HepG2 (cell line): Measurements from ENCODE around the gene MUC13. TPM values are rescaled to one million over a fixed set of nuclear protein-coding genes. Genes with fewer than 3 reads are reported as not detected.

Source experiments
- ATAC-seq: fragments of 200-7000 bp; cut with Tn5 transposase; 3 replicates; pipeline ENCODE4 v1.9.1; 2020; ENCODE audit warnings: mild to moderate bottlenecking, moderate library complexity
- BruUV-seq: library from RNA; stranded (reverse); fragments of 400-500 nt; replicated peaks from 2 replicates; lab custom pipeline; 2021; lab: Mats Ljungman, UMichigan
- CTCF ChIA-PET: fragments of 300-600 bp; formaldehyde crosslinking; extraction: SDS; loops from one replicate; lab custom pipeline; 2021; ENCODE audit warnings: low total read pairs, inconsistent platforms, low intra/inter-chr PET ratio; lab: Yijun Ruan, JAX
- POLR2A ChIA-PET: fragments of 350-600 bp; sonication (Branson Sonifier 250); formaldehyde crosslinking; loops from one replicate; lab custom pipeline; 2020; ENCODE audit warnings: antibody characterized with exemption, inconsistent platforms; lab: Yijun Ruan, JAX
- DNase-seq: peaks from one replicate; pipeline ENCODE4 v3.0.0-alpha.2; 2015; ENCODE audit warnings: low spot score
- FAIRE-seq: peaks from 3 replicates; lab custom pipeline; 2011; peaks lifted over from hg19 to GRCh38; lab: Jason Lieb, UNC
- H2AFZ ChIP-seq: one replicate; pipeline ENCODE4 v1.6.1; 2011; ENCODE audit warnings: low read length, inconsistent platforms
- H3K27ac ChIP-seq: fragments of 300-600 bp; 3 replicates; pipeline ENCODE4 v1.8.0; 2011; ENCODE audit warnings: mixed run types, mild to moderate bottlenecking, mixed read lengths, low read length, inconsistent platforms; ENCODE audit not compliant: insufficient read depth; ENCODE audit errors: extremely low read length
- H3K27me3 ChIP-seq, 2 experiments: fragments of 200-600 bp in 1 of 2; 2 replicates in 1 of 2; 3 replicates in 1 of 2; pipeline versions ENCODE4 v1.6.0 to v1.8.0; 2011; ENCODE audit warnings: low read length in 2 of 2, mild to moderate bottlenecking in 2 of 2, moderate library complexity in 2 of 2, inconsistent platforms in 1 of 2; ENCODE audit not compliant: insufficient read depth in 2 of 2, control insufficient read depth in 1 of 2
- H3K36me3 ChIP-seq, 2 experiments: fragments of 200-600 bp in 1 of 2; replicated peaks in 1 of 2; 2 replicates in 1 of 2; 3 replicates in 1 of 2; pipeline versions ENCODE4 v1.5.1 to v1.8.0; 2011; ENCODE audit warnings: low read length in 2 of 2, inconsistent platforms in 1 of 2; ENCODE audit not compliant: insufficient read depth in 2 of 2, control insufficient read depth in 1 of 2
- H3K4me1 ChIP-seq: 2 replicates; pipeline ENCODE4 v1.5.1; 2012; ENCODE audit warnings: low read length, inconsistent platforms; ENCODE audit not compliant: insufficient read depth
- H3K4me2 ChIP-seq: 2 replicates; pipeline ENCODE4 v1.6.0; 2011; ENCODE audit warnings: low read depth, low read length, inconsistent platforms
- H3K4me3 ChIP-seq, 3 experiments: fragments of 200-600 bp in 1 of 3; sonication (generic), shearing (Covaris generic) in 1 of 3; replicated peaks in 1 of 3; 2 replicates each; pipeline ENCODE4 v1.5.1; 2011 to 2016; ENCODE audit warnings: low read length in 3 of 3, inconsistent platforms in 2 of 3, low read depth in 2 of 3, mild to moderate bottlenecking in 2 of 3, control low read depth in 1 of 3, mixed read lengths in 1 of 3; ENCODE audit not compliant: insufficient read depth in 1 of 3
- H3K79me2 ChIP-seq: one replicate; pipeline ENCODE4 v1.6.1; 2011; ENCODE audit warnings: low read length, inconsistent platforms; ENCODE audit not compliant: insufficient read depth
- H3K9ac ChIP-seq: 2 replicates; pipeline ENCODE4 v1.6.0; 2011; ENCODE audit warnings: mild to moderate bottlenecking, low read depth, low read length, inconsistent platforms; ENCODE audit not compliant: insufficient read depth
- H3K9me3 ChIP-seq: 2 replicates; pipeline ENCODE4 v1.5.1; 2012; ENCODE audit warnings: mild to moderate bottlenecking, low read length
- H4K20me1 ChIP-seq: 2 replicates; pipeline ENCODE4 v1.6.0; 2011; ENCODE audit warnings: inconsistent platforms, mild to moderate bottlenecking, low read length, moderate library complexity; ENCODE audit not compliant: insufficient read depth
- CEBPG ChIP-seq: IDR thresholded peaks from 2 replicates; pipeline ENCODE4 v1.6.1; 2016
- CHCHD3 ChIP-seq: sonication (generic); formaldehyde crosslinking; IDR thresholded peaks from 2 replicates; pipeline ENCODE4 v1.8.0; 2022; ENCODE audit warnings: mild to moderate bottlenecking, missing genetic modification reagents, moderate library complexity
- EHMT2 ChIP-seq: fragments of 200-600 bp; sonication (generic); IDR thresholded peaks from 2 replicates; pipeline ENCODE4 v1.7.0; 2017; ENCODE audit warnings: antibody characterized with exemption, low read depth, low read length, borderline replicate concordance
- GATAD1 ChIP-seq: IDR thresholded peaks from 2 replicates; pipeline ENCODE4 v1.6.1; 2016; ENCODE audit warnings: missing genetic modification reagents, missing compliant biosample characterization
- HDAC1 ChIP-seq: sonication (generic); formaldehyde crosslinking; IDR thresholded peaks from 2 replicates; pipeline ENCODE4 v1.5.1; 2020; ENCODE audit warnings: mild to moderate bottlenecking, missing genetic modification reagents
- NR2F6 ChIP-seq, 2 experiments: IDR thresholded peaks; 2 replicates each; pipeline ENCODE4 v1.6.1; 2016; ENCODE audit warnings: antibody characterized with exemption in 1 of 2, mild to moderate bottlenecking in 1 of 2
- PATZ1 ChIP-seq: sonication (generic); formaldehyde crosslinking; IDR thresholded peaks from 2 replicates; pipeline ENCODE4 v1.4.0; 2020; ENCODE audit warnings: missing genetic modification reagents
- PTBP1 ChIP-seq: fragments of 200-400 bp; formaldehyde crosslinking; IDR thresholded peaks from 2 replicates; pipeline ENCODE4 v1.6.1; 2018; ENCODE audit warnings: low read length, low read depth; ENCODE audit not compliant: poor library complexity, severe bottlenecking
- SMC3 ChIP-seq: IDR thresholded peaks from 2 replicates; pipeline ENCODE4 v1.6.1; 2011; ENCODE audit warnings: low read length, improper control_type of control experiment
- SRSF4 ChIP-seq: fragments of 200-400 bp; formaldehyde crosslinking; IDR thresholded peaks from one replicate; pipeline ENCODE4 v1.6.1; 2018; ENCODE audit warnings: mild to moderate bottlenecking, low read depth, low read length, moderate library complexity; ENCODE audit not compliant: poor library complexity, severe bottlenecking
- TBL1XR1 ChIP-seq: fragments of 150-350 bp; IDR thresholded peaks from 2 replicates; pipeline ENCODE4 v1.6.1; 2014; ENCODE audit warnings: borderline replicate concordance, low read length; ENCODE audit not compliant: partially characterized antibody
- THAP9 ChIP-seq: sonication (generic); formaldehyde crosslinking; IDR thresholded peaks from 2 replicates; pipeline ENCODE4; 2020; ENCODE audit warnings: missing genetic modification reagents, mild to moderate bottlenecking, borderline replicate concordance
- ZBTB14 ChIP-seq: sonication (generic); formaldehyde crosslinking; IDR thresholded peaks from 2 replicates; pipeline ENCODE4 v1.4.0; 2020; ENCODE audit warnings: missing genetic modification reagents
- ZNF224 ChIP-seq: sonication (generic); formaldehyde crosslinking; IDR thresholded peaks from 2 replicates; pipeline ENCODE4 v1.5.0; 2020; ENCODE audit warnings: mild to moderate bottlenecking, missing genetic modification reagents
- ZNF558 ChIP-seq: sonication (generic); formaldehyde crosslinking; IDR thresholded peaks from 2 replicates; pipeline ENCODE4 v1.9.0; 2022; ENCODE audit warnings: mild to moderate bottlenecking, missing genetic modification reagents, borderline replicate concordance
- WGBS: methylation state at CpG from one replicate; pipeline ENCODE4 v1.1.6; 2017; ENCODE audit warnings: low lambda C conversion rate; 5-methylcytosine and 5-hydroxymethylcytosine counted together
- in situ Hi-C: cut with HindIII; loops from 2 replicates; pipeline ENCODE4 v1.10.0; 2017; ENCODE audit warnings: low pct_unique_long_range_greater_than_20kb; ENCODE audit not compliant: extremely low pct_ligation_motif_present
- intact Hi-C: fragments of 100-400 bp; cut with micrococcal nuclease; formaldehyde crosslinking; loops from one replicate; pipeline ENCODE4 v1.10.0; 2022; ENCODE audit not compliant: unreplicated experiment
- polyA plus RNA-seq, 8 experiments: library from polyadenylated mRNA; depleted of rRNA in 3 of 8; stranded (reverse) in 7 of 8; unstranded in 1 of 8; fragments of >200 nt; fragmentation: Illumina TruSeq in 4 of 8; extraction: Trizol in 4 of 8; gene quantifications; 2 replicates each; pipeline versions ENCODE4 v1.2.1 to v1.2.3, GENCODE V29; 2011 to 2016; ENCODE audit warnings: low read depth in 4 of 8, missing spikeins in 1 of 8, mixed read lengths in 1 of 8; ENCODE audit not compliant: insufficient read depth in 1 of 8
- total RNA-seq, 5 experiments: library from RNA; depleted of rRNA; stranded (reverse); fragments of >200 nt; fragmentation: Illumina TruSeq; extraction: Trizol; gene quantifications; 2 replicates each; pipeline ENCODE4 v1.2.3, GENCODE V29; 2016; ENCODE audit warnings: low read depth in 1 of 5

The MUC13 gene
- total and polyA plus RNA-seq, 2 of the 13 experiments (the other 11 are each of a cell fraction or from before 2014, with no cell fraction given), result 0.04 to 1.2 TPM

- FAIRE-seq, result no peak
- H2AFZ ChIP-seq, result no peak overlapping the region
These were observed 38.8 kb downstream of the MUC13 start for GRCh38 chr3:124895756-124896155.

More at GRCh38 chr3:124895756-124896155, 38.8 kb downstream of the MUC13 start:
- H3K36me3 ChIP-seq, result peaks cover 3 to 5% of the 10 kb centered on the region in 2 experiments; a peak in 3 of 5 replicates
- peaks cover 59% of the 10 kb centered on the region for H3K4me1 ChIP-seq
- DNase-seq (no peak), ATAC-seq (no peak)
- TF ChIP-seq CHCHD3 (CRISPR knock-in tag), result no peak
- no peak for TF ChIP-seq PATZ1 (CRISPR knock-in tag)
- TF ChIP-seq NR2F6 (IDR thresholded peaks at IDR 0.05), result no peak
- TF ChIP-seq NR2F6 (CRISPR knock-in tag; IDR thresholded peaks at IDR 0.05), result no peak
- TF ChIP-seq SRSF4, result no peak
- TF ChIP-seq HDAC1 (CRISPR knock-in tag), result no peak
- no peak for TF ChIP-seq SMC3
- no peak for TF ChIP-seq THAP9 (CRISPR knock-in tag)
- TF ChIP-seq EHMT2, result no peak
- TF ChIP-seq TBL1XR1, result no peak
- no peak for TF ChIP-seq GATAD1 (CRISPR knock-in tag)
- no peak for TF ChIP-seq ZNF224 (CRISPR knock-in tag)
- TF ChIP-seq PTBP1, result no peak
- no peak for TF ChIP-seq ZNF558 (CRISPR knock-in tag)
- no peak for TF ChIP-seq ZBTB14
- TF ChIP-seq CEBPG (CRISPR knock-in tag), result no peak
- H3K9me3 ChIP-seq, result no peaks in the 10 kb centered on the region
- intact Hi-C loops, result no loop called here
- peaks cover 30% of the 10 kb centered on the region for H3K79me2 ChIP-seq
- WGBS, result 99% methylated on average over 7 of the region's 7 CpGs
- no peak overlapping the region for H3K9ac ChIP-seq
- no TSS peak for BruUV-seq
- CTCF ChIA-PET, result no interaction called here
- POLR2A ChIA-PET, result interaction anchor here (1.6 to 3.5 kb wide), 2 partner anchors 9 to 241 kb away, joined by 3 to 18 read pairs; partner anchors contain the start of gene ITGB5
- no peak overlapping the region for H3K4me2 ChIP-seq
- H3K4me3 ChIP-seq, result no peak overlapping the region
- no peaks in the 10 kb centered on the region; a peak in 1 of 5 replicates for H3K27me3 ChIP-seq
- in situ Hi-C loops, result no loop called here
- no peak overlapping the region for H3K27ac ChIP-seq
- H4K20me1 ChIP-seq, result no peaks in the 10 kb centered on the region
